ENCODE data around the gene CHRNA4.
A peak's percentile ranks its signal among the peaks of the same experiment; 100 is the strongest.

Gene CHRNA4

GRCh38 chr20:63318391-63319163 is 42.6 kb downstream of the CHRNA4 start:
- DNase-seq = no peak

GRCh38 chr20:63317601-63318291 is 43.4 kb downstream of the CHRNA4 start:
- no peak for DNase-seq

GRCh38 chr20:63317061-63317460 is 44.1 kb downstream of the CHRNA4 start:
- DNase-seq = no peak

- no peak for DNase-seq
Measured at GRCh38 chr20:63316502-63316921, 44.6 kb downstream of the CHRNA4 start.

DNA sequence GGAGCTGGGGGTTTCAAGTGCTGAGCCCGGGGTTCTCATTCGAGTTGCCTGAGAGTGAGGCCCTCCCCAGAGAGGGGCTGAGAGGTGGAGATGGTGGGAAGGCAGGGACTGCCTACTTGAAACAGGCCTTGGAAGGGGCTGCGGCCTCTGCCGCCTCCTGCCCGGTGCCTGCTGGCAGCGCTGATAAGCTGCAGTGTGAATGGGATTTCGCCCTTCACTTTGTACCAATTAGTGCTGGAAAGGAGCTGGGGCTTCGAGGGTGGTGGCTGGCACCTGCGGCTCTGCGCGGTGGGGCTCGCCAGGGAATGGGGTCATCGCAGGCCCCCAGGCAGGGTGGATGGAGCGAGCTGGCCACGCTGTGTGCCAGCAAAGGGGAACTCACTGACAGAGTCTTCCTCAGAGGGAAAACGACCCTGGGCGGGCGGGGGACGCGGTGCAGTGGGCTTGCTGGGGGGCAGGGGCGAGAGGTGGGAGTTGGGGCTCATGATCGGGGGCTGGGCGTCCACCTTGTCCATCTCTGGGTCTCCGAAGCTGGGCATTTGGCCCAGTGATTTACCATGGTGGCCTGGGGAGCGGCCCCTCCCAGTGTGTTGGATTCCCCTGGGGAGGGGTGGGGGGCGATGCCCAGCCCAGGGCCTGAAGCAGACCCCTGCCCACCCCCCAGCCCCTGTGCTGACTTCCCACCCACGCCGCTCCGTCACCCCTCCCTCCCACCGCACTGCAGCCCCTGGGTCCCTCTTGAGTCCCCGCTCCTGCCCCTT is 45.2 kb downstream of the CHRNA4 start:
- DNase-seq = no peak

GRCh38 chr20:63315240-63315689 is 45.9 kb downstream of the CHRNA4 start:
- no peak for DNase-seq

DNA sequence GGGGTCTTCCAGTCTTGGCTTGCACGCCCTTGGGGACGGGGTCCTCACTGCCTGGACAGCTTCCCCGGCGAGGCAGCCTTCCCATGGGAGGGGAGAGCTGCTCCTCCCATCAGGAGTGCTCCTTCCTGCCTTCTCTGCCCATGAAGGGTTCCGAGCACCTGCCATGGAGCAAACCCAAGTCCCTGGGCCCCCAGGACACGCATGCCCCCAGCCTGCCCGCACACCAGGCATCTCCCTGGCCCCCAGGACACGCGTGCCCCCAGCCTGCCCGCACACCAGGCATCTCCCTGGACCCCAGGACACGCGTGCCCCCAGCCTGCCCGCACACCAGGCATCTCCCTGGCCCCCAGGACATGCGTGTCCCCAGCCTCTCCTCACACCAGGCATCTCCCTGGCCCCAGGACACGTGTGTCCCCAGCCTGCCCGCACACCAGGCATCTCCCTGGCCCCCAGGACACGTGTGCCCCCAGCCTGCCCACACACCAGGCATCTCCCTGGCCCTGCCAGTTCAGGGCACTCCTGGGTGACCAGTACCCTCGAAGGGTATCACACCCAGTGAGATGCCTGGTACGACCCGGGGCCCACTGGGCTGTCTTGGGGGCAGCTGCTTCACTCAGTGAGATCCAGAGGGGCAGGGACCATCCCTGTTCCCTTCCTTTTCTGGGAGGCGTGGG is 46.4 kb downstream of the CHRNA4 start:
- DNase-seq = no peak

DNA sequence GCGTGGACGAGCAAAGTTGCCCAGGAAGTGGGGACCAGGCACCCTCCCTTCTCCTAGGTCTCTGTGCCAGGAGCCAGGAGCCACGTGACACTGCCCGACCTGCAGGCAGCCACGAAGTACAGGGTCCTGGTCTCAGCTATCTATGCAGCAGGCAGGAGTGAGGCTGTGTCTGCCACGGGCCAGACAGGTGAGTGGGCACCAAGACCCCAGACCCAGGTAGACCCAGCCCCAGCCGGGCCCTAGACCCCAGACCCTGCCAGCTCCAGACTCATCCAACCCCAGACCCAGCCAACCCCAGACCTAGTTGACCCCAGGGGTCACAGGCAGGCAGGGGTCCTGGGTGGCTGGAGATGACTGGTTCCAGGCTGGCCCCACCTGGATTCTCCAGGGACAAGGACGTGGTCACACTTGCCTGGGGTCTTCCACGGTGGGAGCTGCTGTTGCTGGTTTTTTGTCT is 47.1 kb downstream of the CHRNA4 start:
- no peak for DNase-seq

DNA sequence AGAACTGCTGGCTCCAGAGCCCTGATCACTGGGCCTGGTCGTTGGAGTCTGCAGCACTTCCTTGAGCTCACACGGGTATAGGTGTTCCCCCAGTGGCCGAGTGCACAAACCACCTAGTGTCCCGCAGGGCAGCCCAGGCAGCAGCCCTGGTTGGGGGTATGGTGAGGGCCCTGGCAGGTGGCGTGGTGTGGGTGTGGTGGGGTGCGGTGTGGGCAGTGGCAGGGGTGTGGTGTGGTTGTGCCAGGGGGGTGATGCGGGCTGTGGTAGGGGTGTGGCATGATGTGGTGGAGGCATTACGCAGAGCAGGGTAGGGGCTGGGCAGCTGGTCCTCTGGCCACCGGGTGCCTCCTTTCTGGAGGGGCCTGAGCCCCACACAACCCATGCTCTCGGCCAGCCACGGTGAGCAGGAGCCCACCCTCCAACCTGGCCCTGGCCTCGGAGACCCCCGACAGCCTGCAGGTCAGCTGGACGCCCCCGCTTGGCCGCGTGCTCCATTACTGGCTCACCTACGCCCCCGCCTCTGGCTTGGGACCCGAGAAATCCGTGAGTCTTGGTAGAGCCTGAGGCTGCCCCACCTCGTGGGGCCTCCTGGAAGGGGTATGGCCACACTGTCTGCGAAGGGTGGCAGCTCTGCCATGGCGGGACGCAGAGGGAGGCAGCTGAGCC is 47.7 kb downstream of the CHRNA4 start:
- DNase-seq = no peak

- no peak for DNase-seq
Measured at GRCh38 chr20:63312690-63313348, 48.3 kb downstream of the CHRNA4 start.

DNA sequence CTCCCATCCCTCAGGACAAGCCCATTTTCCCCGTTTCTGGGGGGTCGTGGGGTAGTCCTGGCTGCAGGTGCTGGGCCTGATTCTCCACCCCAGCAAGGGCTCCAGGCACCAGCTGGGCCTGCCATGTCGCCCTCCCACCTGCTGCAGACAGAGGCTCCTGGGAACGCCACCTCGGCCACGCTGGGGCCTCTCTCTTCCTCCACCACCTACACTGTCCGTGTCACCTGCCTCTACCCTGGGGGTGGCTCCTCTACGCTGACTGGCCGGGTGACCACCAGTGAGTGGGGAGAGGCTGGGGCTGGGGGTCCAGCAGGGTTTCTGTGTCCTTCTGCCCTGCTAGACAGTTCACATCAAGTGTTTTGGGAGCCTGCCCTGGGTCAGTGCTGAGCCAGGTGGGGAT is 48.9 kb downstream of the CHRNA4 start:
- DNase-seq = no peak

- no peak for DNase-seq
Measured at GRCh38 chr20:63311833-63312243, 49.3 kb downstream of the CHRNA4 start.

DNA sequence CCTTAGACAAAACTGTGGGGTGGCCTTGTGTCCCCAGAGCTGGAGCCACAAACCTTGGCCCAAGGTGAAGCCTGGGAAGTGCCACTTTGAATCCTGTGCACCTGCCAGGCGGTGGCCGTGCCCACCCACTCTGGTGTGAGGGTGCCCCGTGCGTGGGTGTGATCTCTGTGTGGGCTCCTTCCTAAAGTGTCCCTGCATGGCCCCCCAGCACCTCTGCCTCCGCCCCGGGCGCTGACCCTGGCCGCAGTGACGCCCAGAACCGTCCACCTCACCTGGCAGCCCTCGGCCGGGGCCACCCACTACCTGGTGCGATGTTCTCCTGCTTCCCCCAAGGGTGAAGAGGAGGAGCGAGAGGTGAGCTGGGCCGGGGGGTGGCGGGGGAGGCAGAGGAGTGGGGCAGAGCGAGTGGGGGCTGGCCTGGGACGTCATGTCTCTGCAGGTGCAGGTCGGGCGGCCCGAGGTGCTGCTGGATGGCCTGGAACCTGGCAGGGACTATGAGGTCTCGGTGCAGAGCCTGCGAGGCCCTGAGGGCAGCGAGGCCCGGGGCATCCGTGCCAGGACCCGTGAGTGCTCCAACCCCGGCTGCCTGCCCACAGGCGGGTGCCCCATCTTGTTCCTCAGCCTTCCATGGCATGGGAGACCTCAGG is 49.8 kb downstream of the CHRNA4 start:
- DNase-seq = no peak

GRCh38 chr20:63310265-63310991 is 50.7 kb downstream of the CHRNA4 start:
- DNase-seq = no peak

DNA sequence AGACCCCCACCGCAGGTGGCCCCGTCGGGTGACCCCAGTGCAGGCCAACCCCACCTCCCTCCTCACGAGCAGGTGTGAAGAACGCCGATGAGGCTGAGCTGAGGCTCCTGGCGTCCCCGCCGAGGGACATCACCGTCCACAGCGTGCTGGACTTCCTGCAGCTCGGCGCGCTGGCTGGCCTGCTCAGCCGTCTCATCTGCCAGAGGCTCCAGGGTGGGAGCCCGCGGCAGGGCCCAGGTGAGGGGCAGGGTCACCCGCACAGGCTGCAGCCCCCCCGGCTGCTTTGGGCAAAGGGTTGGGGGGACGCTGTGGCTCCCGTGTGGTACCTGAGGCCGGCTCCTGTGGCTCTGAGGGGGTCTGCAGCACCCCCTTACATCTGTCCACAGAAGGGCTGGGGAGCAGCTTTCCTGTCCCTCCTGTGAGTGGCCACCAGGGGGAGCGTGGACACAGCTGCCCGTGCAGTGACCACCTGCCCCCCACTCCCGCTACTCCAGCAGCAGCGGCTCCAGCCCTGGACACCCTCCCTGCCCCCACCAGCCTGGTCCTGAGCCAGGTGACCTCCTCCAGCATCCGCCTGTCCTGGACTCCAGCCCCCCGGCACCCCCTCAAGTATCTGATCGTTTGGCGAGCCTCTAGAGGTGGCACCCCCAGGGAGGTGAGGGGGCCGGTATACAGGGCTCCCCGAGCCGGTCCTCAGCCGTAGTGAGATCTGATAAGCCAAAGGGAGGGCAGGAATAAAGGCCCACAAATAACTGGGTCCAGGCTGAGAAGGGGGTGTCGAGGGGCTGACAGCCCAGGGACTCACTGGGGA is 51.7 kb downstream of the CHRNA4 start:
- DNase-seq = peak in 1 of 4 experiments; percentile 15

DNA sequence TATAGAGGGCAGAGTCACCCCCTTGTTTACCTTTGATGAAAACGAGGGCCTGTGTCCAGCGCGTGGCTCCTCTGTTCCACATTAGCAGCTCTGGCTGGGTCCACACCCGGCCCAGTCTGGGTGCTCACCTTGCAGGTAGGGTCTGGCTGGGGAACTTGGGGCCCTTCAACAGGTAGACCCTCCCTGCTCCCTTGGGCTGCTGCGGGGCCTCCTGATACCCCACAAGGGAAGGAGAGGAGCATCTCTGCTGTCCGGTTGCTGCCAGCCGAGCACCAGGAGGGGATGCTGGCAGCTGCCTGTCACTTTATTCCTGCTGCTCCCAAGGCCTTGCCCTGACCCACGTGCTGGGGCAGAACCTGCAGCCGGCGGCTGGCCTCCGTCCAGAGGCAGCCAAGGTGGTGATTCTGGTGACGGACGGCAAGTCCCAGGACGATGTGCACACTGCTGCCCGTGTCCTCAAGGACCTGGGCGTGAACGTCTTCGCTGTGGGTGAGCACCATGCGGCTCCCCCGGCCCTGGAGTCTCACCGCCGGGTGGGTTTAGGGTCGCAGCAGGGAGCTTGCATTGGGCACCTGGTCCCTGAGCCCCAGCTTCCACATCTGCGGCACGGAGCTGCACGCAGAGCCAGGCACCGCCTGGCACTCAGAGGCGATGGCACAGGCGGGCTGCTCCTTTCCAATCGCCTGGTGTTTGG is 52.8 kb downstream of the CHRNA4 start:
- DNase-seq = no peak

GRCh38 chr20:63307538-63308217 is 53.5 kb downstream of the CHRNA4 start:
- no peak for DNase-seq
